Activated CD8-positive, alpha-beta memory T cell treated with anti-CD3 and anti-CD28 coated beads, Interleukin-2, amount 50 U/mL, for 48 hours (primary cell): Measurements from ENCODE around the gene ZBTB2.
"Not testable (repeated sequence)": the region's sequence is repeated elsewhere in the genome, so short reads cannot be mapped to it uniquely, and the experiment has no call there.

Experiments
- DNase-seq: peaks from one replicate; pipeline ENCODE4 v3.0.0-alpha.2; 2020

The ZBTB2 gene

GRCh38 chr6:151400473-151400872 lies 9.1 kb upstream of the ZBTB2 start:
- DNase-seq: no peak

GRCh38 chr6:151399679-151400078 lies 8.3 kb upstream of the ZBTB2 start:
- no peak for DNase-seq

- no peak for DNase-seq
Measured at GRCh38 chr6:151393410-151393809, 2.1 kb upstream of the ZBTB2 start.

- DNase-seq: no peak
Measured at GRCh38 chr6:151392427-151392826, 1.1 kb upstream of the ZBTB2 start.

- peak; percentile 89 for DNase-seq
Measured at GRCh38 chr6:151390851-151391470, 398 bp downstream of the ZBTB2 start.

- peak; percentile 98 for DNase-seq
Measured at GRCh38 chr6:151390276-151390850, 996 bp downstream of the ZBTB2 start.

GRCh38 chr6:151389618-151390275 lies 1.6 kb downstream of the ZBTB2 start:
- no peak for DNase-seq

- no peak for DNase-seq
Measured at GRCh38 chr6:151388997-151389617, 2.3 kb downstream of the ZBTB2 start.

GRCh38 chr6:151388236-151388635 lies 3.1 kb downstream of the ZBTB2 start:
- DNase-seq: no peak

GRCh38 chr6:151387175-151387970 lies 4.0 kb downstream of the ZBTB2 start:
- DNase-seq: no peak

GRCh38 chr6:151385177-151385576 lies 6.2 kb downstream of the ZBTB2 start:
- no peak for DNase-seq

- DNase-seq: no peak
Measured at GRCh38 chr6:151384151-151384550, 7.2 kb downstream of the ZBTB2 start.

GRCh38 chr6:151382631-151383030 lies 8.7 kb downstream of the ZBTB2 start:
- DNase-seq: not testable (repeated sequence)

- DNase-seq: no peak
Measured at GRCh38 chr6:151381722-151382121, 9.6 kb downstream of the ZBTB2 start.

- no peak for DNase-seq
Measured at GRCh38 chr6:151380848-151381205, 10.5 kb downstream of the ZBTB2 start.

GRCh38 chr6:151379933-151380847 lies 11.2 kb downstream of the ZBTB2 start:
- no peak for DNase-seq

- no peak for DNase-seq
Measured at GRCh38 chr6:151377095-151377494, 14.3 kb downstream of the ZBTB2 start.

- DNase-seq: no peak
Measured at GRCh38 chr6:151376440-151376839, 14.9 kb downstream of the ZBTB2 start.

- no peak for DNase-seq
Measured at GRCh38 chr6:151375833-151376232, 15.5 kb downstream of the ZBTB2 start.

GRCh38 chr6:151374036-151374683 lies 17.2 kb downstream of the ZBTB2 start:
- peak; percentile 49 for DNase-seq

GRCh38 chr6:151372164-151372563 lies 19.2 kb downstream of the ZBTB2 start:
- DNase-seq: peak; percentile 52
